GM12891 (cell line): ENCODE measurements around the gene MYH9.

Source experiments
- PAX5 ChIP-seq: IDR thresholded peaks from 2 replicates; pipeline ENCODE4 v1.6.1; 2011; ENCODE audit warnings: low read length, moderate library complexity, mild to moderate bottlenecking; ENCODE audit not compliant: insufficient read depth, severe bottlenecking
- POLR2A ChIP-seq: IDR thresholded peaks from 2 replicates; pipeline ENCODE4 v1.6.1; 2011; ENCODE audit warnings: low read depth, low read length, control low read depth
- POLR2AphosphoS5 ChIP-seq: IDR thresholded peaks from 2 replicates; pipeline ENCODE4 v1.6.1; 2011; ENCODE audit warnings: low read depth, low read length, control low read depth
- POU2F2 ChIP-seq: IDR thresholded peaks from 2 replicates; pipeline ENCODE4 v1.6.1; 2011; ENCODE audit warnings: low read depth, mild to moderate bottlenecking, control low read depth, low read length, moderate library complexity
- SPI1 ChIP-seq: IDR thresholded peaks from 2 replicates; pipeline ENCODE4 v1.6.1; 2011; ENCODE audit warnings: low read depth, low read length, control low read depth
- TAF1 ChIP-seq: IDR thresholded peaks from 2 replicates; pipeline ENCODE4 v1.6.1; 2011; ENCODE audit warnings: low read depth, low read length, control low read depth

GRCh38 chr22:36323855-36324331 is 63.9 kb downstream of the MYH9 start:
- TF ChIP-seq POLR2A (no peak), POLR2AphosphoS5 (no peak), SPI1 (no peak), TAF1 (no peak), PAX5 (no peak), POU2F2 (no peak)
